MM.1S (cell line): ENCODE results near the gene SYNGR1.

ENCODE experiments used
- CTCF ChIP-seq: fragments of 300-600 bp; sonication (generic); IDR thresholded peaks from 2 replicates; pipeline ENCODE4 v1.5.1; 2016; ENCODE audit warnings: antibody characterized with exemption, low read length, mixed read lengths
- EZH2 ChIP-seq: fragments of 300-600 bp; sonication (generic); optimal IDR thresholded peaks from 2 replicates; pipeline ENCODE3; 2017; ENCODE audit warnings: low read depth, mild to moderate bottlenecking, antibody characterized with exemption, low read length, mixed read lengths

- TF ChIP-seq EZH2: no peak
- TF ChIP-seq CTCF: no peak
Measured at GRCh38 chr22:39433476-39434242, 83.9 kb downstream of the SYNGR1 start.
